Measurements from ENCODE around the gene SATB2.

SATB2 gene

GRCh38 chr2:199223791-199224190, 233.9 kb downstream of the SATB2 start:
- Histone ChIP-seq H3K27me3 (ENCODE audit: control insufficient read depth, insufficient read depth, low read length) (no peaks in the 10 kb centered on the region), H3K9ac (ENCODE audit: low read length) (no peak overlapping the region), H3K27ac (ENCODE audit: low read depth, low read length) (no peak overlapping the region), H3K36me3 (ENCODE audit: control insufficient read depth, insufficient read depth, low read length) (no peaks in the 10 kb centered on the region), H3K4me1 (ENCODE audit: control insufficient read depth, insufficient read depth, low read length) (no peaks in the 10 kb centered on the region), H3K4me3 (ENCODE audit: low read length) (no peak overlapping the region)

GRCh38 chr2:199220920-199221319, 236.8 kb downstream of the SATB2 start:
- H3K27me3 ChIP-seq (ENCODE audit: control insufficient read depth, insufficient read depth, low read length) = no peaks in the 10 kb centered on the region
- H3K4me3 ChIP-seq (ENCODE audit: low read length) = no peak overlapping the region
- no peaks in the 10 kb centered on the region for H3K36me3 ChIP-seq (ENCODE audit: control insufficient read depth, insufficient read depth, low read length)
- no peak overlapping the region for H3K9ac ChIP-seq (ENCODE audit: low read length)
- no peak overlapping the region for H3K27ac ChIP-seq (ENCODE audit: low read depth, low read length)
- H3K4me1 ChIP-seq (ENCODE audit: control insufficient read depth, insufficient read depth, low read length) = no peaks in the 10 kb centered on the region

GRCh38 chr2:199219551-199219950, 238.2 kb downstream of the SATB2 start:
- no peak overlapping the region for H3K4me3 ChIP-seq (ENCODE audit: low read length)
- no peaks in the 10 kb centered on the region for H3K36me3 ChIP-seq (ENCODE audit: control insufficient read depth, insufficient read depth, low read length)
- no peaks in the 10 kb centered on the region for H3K4me1 ChIP-seq (ENCODE audit: control insufficient read depth, insufficient read depth, low read length)
- no peak overlapping the region for H3K9ac ChIP-seq (ENCODE audit: low read length)
- no peaks in the 10 kb centered on the region for H3K27me3 ChIP-seq (ENCODE audit: control insufficient read depth, insufficient read depth, low read length)
- H3K27ac ChIP-seq (ENCODE audit: low read depth, low read length) = no peak overlapping the region
